Measurements from ENCODE around the gene STOX1.
"Not testable (repeated sequence)": the region's sequence is repeated elsewhere in the genome, so short reads cannot be mapped to it uniquely, and the experiment has no call there.

Gene STOX1

DNA sequence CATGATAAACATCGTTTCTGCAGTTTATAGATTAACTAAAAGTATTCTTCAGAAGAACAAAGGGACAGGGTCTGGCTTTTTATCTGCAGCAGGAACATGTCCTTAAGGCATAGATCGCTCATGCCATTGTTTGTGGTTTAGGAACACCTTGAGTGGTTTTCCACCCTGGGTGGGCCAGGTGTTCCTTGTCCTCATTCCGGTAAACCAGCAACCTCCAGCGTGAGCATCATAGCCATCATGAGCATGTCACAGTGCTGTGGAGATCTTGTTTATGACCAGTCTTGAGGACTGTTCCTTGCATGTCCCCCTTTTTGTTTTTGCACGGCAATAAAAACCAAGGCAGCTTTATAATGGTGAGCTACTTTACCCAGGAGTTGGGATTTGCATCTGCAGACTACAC lies 33.9 kb downstream of the STOX1 start:
- Histone ChIP-seq H3K36me3 (no peaks in the 10 kb centered on the region), H3K9me3 (ENCODE audit: severe bottlenecking) (peaks cover 4% of the 10 kb centered on the region), H3K27ac (no peak overlapping the region), H3K4me3 (ENCODE audit: low read depth, low read length) (no peak overlapping the region), H3K27me3 (ENCODE audit: insufficient read depth, low read depth, severe bottlenecking) (no peaks in the 10 kb centered on the region)
- TF ChIP-seq, protein P1, sequence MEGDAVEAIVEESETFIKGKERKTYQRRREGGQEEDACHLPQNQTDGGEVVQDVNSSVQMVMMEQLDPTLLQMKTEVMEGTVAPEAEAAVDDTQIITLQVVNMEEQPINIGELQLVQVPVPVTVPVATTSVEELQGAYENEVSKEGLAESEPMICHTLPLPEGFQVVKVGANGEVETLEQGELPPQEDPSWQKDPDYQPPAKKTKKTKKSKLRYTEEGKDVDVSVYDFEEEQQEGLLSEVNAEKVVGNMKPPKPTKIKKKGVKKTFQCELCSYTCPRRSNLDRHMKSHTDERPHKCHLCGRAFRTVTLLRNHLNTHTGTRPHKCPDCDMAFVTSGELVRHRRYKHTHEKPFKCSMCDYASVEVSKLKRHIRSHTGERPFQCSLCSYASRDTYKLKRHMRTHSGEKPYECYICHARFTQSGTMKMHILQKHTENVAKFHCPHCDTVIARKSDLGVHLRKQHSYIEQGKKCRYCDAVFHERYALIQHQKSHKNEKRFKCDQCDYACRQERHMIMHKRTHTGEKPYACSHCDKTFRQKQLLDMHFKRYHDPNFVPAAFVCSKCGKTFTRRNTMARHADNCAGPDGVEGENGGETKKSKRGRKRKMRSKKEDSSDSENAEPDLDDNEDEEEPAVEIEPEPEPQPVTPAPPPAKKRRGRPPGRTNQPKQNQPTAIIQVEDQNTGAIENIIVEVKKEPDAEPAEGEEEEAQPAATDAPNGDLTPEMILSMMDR (IDR thresholded peaks at IDR 0.05; ENCODE audit: low read depth, low read length), result no peak
- no peak for DNase-seq

DNA sequence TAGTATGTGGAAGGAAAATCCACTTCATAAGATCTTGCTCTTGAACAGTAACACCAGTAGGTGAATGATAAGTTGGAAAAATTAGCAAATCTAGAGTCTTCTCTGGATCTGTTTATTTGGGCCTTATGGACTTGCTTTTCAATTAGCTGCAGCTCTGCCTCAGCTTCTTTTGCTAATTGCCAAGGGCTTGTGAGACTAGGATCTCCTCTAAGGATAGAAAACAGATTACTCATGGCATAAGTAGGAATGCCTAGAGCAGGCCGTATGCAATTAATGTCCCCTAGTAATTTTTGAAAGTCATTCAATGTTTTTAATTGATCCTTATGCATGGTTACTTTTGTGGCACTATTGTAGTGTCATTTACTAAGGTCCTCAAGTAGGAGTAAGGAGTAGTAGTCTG lies 37.3 kb downstream of the STOX1 start:
- Histone ChIP-seq H3K27me3 (ENCODE audit: insufficient read depth, low read depth, severe bottlenecking) (no peaks in the 10 kb centered on the region), H3K9me3 (ENCODE audit: severe bottlenecking) (peaks cover 14% of the 10 kb centered on the region), H3K36me3 (no peaks in the 10 kb centered on the region), H3K4me3 (ENCODE audit: low read depth, low read length) (no peak overlapping the region), H3K27ac (no peak overlapping the region)
- TF ChIP-seq, protein P1 (IDR thresholded peaks at IDR 0.05; ENCODE audit: low read depth, low read length), result no peak
- DNase-seq, result no peak

DNA sequence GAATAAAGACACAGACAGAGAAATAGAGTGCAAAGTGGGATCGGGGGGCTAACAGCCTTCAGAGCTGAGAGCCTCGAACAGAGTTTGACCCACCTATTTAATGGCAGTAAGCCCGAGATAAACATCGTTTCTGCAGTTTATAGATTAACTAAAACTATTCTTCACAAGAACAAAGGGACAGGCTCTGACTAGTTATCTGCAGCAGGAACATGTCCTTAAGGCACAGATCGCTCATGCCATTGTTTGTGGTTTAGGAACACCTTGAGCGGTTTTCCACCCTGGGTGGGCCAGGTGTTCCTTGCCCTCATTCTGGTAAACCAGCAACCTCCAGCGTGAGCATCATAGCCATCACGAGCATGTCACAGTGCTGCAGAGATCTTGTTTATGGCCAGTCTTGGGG lies 40.8 kb downstream of the STOX1 start:
- not testable (repeated sequence) for H3K9me3 ChIP-seq (ENCODE audit: severe bottlenecking); H3K36me3 ChIP-seq; H3K27me3 ChIP-seq (ENCODE audit: insufficient read depth, low read depth, severe bottlenecking); H3K4me3 ChIP-seq (ENCODE audit: low read depth, low read length); H3K27ac ChIP-seq; DNase-seq

DNA sequence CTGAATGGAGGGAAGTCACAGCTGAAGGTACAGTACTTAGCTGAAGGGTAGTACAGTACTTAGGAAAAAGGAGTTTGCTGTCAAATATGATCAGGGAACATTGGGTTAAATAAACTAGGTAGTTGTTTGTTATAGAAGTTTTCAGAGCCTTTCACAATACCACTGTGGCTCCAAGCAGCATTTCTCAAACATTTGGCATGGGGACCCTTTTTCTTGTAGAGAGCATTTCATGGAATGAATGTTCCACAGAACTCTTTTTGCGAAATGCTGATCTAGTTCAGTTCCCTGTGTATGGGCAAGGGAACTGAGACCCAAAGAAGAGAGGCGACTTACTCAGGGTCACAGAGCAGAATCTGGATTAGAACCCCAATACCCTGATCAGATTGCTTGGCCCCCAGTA lies 42.3 kb downstream of the STOX1 start:
- no peaks in the 10 kb centered on the region for H3K27me3 ChIP-seq (ENCODE audit: insufficient read depth, low read depth, severe bottlenecking)
- no peak overlapping the region for H3K27ac ChIP-seq
- H3K4me3 ChIP-seq (ENCODE audit: low read depth, low read length), result no peak overlapping the region
- no peaks in the 10 kb centered on the region for H3K36me3 ChIP-seq
- TF ChIP-seq, protein P1 (IDR thresholded peaks at IDR 0.05; ENCODE audit: low read depth, low read length), result no peak
- DNase-seq, result no peak
- H3K9me3 ChIP-seq (ENCODE audit: severe bottlenecking), result peaks cover 10% of the 10 kb centered on the region

DNA sequence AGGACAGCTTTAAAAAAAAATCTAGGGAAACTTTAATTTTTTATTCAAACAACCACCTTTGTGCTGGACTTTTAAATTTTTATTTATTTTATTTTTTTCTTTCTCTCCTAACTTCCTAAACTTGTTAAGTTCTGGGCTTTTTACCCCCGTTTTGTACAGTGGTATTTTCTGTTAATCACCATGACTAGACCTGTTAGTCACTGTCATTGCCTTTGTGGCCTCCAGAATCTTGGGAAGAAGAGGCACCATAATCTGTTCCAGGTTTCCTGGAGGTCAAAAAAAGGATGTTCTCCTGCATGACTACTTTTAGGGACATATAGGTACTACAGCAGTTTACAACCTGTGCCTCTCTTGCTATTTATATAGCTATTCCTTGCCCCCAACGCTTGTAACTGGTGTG lies 42.7 kb downstream of the STOX1 start:
- Histone ChIP-seq H3K36me3 (no peaks in the 10 kb centered on the region), H3K27ac (peak overlapping the region; percentile 79; the same call in 1 of the 2 replicates), H3K27me3 (ENCODE audit: insufficient read depth, low read depth, severe bottlenecking) (no peaks in the 10 kb centered on the region), H3K9me3 (ENCODE audit: severe bottlenecking) (peaks cover 10% of the 10 kb centered on the region), H3K4me3 (ENCODE audit: low read depth, low read length) (no peak overlapping the region)
- no peak for DNase-seq
- TF ChIP-seq, protein P1 (IDR thresholded peaks at IDR 0.05; ENCODE audit: low read depth, low read length), result no peak

DNA sequence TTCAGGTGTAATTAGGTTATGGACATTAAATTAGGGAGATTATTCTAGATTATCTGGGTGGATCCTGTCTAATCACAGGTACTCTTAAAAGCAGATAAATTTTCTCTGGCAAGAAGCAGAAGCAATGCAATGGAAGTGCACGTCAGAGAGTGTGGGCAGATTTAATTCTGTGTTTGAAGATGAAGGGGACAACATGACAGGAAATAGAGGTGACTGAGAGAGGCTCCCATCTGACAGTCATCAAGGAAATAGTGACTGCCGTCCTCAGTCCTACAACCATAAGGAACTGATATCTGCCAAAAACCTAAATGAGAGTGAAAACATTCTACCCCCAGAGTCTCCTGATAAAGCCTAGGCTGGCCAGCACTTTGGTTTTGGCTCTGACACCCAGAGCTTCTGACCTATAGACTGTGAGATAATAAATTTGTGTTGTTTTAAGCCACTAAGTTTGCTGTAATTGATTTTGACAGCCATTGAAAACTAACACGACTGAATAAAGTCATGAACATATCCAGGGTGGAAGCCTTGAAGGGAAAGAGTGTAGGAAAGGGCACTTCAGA lies 43.3 kb downstream of the STOX1 start:
- peak overlapping the region; percentile 79 for H3K27ac ChIP-seq
- no peaks in the 10 kb centered on the region for H3K36me3 ChIP-seq

More for the DNA sequence above, 43.3 kb downstream of the STOX1 start:
- no peaks in the 10 kb centered on the region for H3K27me3 ChIP-seq (ENCODE audit: insufficient read depth, low read depth, severe bottlenecking)
- H3K9me3 ChIP-seq (ENCODE audit: severe bottlenecking), result peaks cover 10% of the 10 kb centered on the region
- DNase-seq, result no peak
- TF ChIP-seq, protein P1 (IDR thresholded peaks at IDR 0.05; ENCODE audit: low read depth, low read length), result no peak
- peak overlapping the region; percentile 32 for H3K4me3 ChIP-seq (ENCODE audit: low read depth, low read length)

Measured in WERI-Rb-1 (cell line).